H1 (cell line): ENCODE measurements around the gene TRIM14. TPM values are rescaled to one million over a fixed set of nuclear protein-coding genes. Genes with fewer than 3 reads are reported as not detected.

Experiments used
- KDM5A ChIP-seq: fragments of 200-600 bp; IDR thresholded peaks from 2 replicates; pipeline ENCODE4 v1.7.1; 2012; ENCODE audit warnings: mild to moderate bottlenecking, low read length, inconsistent platforms, mixed read lengths
- RBBP5 ChIP-seq: IDR thresholded peaks from 2 replicates; pipeline ENCODE4 v1.7.1; 2012; ENCODE audit warnings: low read depth, mild to moderate bottlenecking, inconsistent platforms, low read length, moderate library complexity, borderline replicate concordance
- TAF7 ChIP-seq: optimal IDR thresholded peaks from 2 replicates; pipeline ENCODE3; 2011; ENCODE audit warnings: low read depth, mild to moderate bottlenecking, inconsistent platforms, low read length, moderate library complexity, borderline replicate concordance
- TCF12 ChIP-seq: IDR thresholded peaks from 2 replicates; pipeline ENCODE4 v1.6.1; 2011; ENCODE audit warnings: low read depth, mild to moderate bottlenecking, low read length
- polyA plus RNA-seq, 7 experiments: library from polyadenylated mRNA; depleted of rRNA in 3 of 7; stranded (reverse) in 5 of 7; unstranded in 2 of 7; fragments of >200 nt in 5 of 7; fragments of 200-250 nt in 2 of 7; gene quantifications; 1 replicate in 5 of 7; 2 replicates in 1 of 7; 4 replicates in 1 of 7; pipeline versions ENCODE4 v1.2.1 to v1.2.3, GENCODE V29; 2011 to 2013; ENCODE audit warnings: missing spikeins in 2 of 7, mixed read lengths in 2 of 7
- total RNA-seq: library from RNA; stranded (reverse); fragmentation: NEBNext Ultra II Directional; extraction: Animal tissue kit (Norgen Biotek cat#: 25700); gene quantifications from 2 replicates; pipeline ENCODE4 v1.2.1, GENCODE V29; 2021
- TF ChIP-seq, protein P1 (sequence below): fragments of 300-600 bp; sonication (generic); IDR thresholded peaks from 2 replicates; pipeline ENCODE4 v1.7.1; 2012; ENCODE audit warnings: low read length, moderate library complexity, mild to moderate bottlenecking, inconsistent platforms; ENCODE audit not compliant: insufficient replicate concordance

TRIM14 gene
- total and polyA plus RNA-seq, 2 of the 8 experiments (the other 6 are each of a cell fraction or from before 2014, with no cell fraction given) = 9.2 to 19.4 TPM

DNA sequence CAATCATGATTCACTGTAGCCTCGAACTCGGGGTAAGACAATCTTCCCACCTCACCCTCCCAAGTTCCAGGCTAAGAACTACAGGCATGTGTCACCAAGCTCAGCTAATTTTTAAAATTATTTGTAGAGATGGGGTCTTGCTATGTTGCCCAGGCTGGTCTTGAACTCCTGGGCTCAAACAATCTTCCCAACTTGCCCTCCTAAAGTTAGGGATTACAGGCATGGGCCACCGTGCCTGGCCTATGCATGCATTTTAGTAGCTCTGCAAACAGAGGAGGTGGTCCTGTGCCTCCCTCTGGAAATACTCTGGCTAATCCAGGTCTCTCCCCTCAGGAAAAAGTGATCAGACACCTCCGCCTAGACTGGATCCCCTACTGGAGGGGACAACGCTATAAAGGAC lies 21.5 kb upstream of the TRIM14 start (continued):
- TF ChIP-seq, protein P1, sequence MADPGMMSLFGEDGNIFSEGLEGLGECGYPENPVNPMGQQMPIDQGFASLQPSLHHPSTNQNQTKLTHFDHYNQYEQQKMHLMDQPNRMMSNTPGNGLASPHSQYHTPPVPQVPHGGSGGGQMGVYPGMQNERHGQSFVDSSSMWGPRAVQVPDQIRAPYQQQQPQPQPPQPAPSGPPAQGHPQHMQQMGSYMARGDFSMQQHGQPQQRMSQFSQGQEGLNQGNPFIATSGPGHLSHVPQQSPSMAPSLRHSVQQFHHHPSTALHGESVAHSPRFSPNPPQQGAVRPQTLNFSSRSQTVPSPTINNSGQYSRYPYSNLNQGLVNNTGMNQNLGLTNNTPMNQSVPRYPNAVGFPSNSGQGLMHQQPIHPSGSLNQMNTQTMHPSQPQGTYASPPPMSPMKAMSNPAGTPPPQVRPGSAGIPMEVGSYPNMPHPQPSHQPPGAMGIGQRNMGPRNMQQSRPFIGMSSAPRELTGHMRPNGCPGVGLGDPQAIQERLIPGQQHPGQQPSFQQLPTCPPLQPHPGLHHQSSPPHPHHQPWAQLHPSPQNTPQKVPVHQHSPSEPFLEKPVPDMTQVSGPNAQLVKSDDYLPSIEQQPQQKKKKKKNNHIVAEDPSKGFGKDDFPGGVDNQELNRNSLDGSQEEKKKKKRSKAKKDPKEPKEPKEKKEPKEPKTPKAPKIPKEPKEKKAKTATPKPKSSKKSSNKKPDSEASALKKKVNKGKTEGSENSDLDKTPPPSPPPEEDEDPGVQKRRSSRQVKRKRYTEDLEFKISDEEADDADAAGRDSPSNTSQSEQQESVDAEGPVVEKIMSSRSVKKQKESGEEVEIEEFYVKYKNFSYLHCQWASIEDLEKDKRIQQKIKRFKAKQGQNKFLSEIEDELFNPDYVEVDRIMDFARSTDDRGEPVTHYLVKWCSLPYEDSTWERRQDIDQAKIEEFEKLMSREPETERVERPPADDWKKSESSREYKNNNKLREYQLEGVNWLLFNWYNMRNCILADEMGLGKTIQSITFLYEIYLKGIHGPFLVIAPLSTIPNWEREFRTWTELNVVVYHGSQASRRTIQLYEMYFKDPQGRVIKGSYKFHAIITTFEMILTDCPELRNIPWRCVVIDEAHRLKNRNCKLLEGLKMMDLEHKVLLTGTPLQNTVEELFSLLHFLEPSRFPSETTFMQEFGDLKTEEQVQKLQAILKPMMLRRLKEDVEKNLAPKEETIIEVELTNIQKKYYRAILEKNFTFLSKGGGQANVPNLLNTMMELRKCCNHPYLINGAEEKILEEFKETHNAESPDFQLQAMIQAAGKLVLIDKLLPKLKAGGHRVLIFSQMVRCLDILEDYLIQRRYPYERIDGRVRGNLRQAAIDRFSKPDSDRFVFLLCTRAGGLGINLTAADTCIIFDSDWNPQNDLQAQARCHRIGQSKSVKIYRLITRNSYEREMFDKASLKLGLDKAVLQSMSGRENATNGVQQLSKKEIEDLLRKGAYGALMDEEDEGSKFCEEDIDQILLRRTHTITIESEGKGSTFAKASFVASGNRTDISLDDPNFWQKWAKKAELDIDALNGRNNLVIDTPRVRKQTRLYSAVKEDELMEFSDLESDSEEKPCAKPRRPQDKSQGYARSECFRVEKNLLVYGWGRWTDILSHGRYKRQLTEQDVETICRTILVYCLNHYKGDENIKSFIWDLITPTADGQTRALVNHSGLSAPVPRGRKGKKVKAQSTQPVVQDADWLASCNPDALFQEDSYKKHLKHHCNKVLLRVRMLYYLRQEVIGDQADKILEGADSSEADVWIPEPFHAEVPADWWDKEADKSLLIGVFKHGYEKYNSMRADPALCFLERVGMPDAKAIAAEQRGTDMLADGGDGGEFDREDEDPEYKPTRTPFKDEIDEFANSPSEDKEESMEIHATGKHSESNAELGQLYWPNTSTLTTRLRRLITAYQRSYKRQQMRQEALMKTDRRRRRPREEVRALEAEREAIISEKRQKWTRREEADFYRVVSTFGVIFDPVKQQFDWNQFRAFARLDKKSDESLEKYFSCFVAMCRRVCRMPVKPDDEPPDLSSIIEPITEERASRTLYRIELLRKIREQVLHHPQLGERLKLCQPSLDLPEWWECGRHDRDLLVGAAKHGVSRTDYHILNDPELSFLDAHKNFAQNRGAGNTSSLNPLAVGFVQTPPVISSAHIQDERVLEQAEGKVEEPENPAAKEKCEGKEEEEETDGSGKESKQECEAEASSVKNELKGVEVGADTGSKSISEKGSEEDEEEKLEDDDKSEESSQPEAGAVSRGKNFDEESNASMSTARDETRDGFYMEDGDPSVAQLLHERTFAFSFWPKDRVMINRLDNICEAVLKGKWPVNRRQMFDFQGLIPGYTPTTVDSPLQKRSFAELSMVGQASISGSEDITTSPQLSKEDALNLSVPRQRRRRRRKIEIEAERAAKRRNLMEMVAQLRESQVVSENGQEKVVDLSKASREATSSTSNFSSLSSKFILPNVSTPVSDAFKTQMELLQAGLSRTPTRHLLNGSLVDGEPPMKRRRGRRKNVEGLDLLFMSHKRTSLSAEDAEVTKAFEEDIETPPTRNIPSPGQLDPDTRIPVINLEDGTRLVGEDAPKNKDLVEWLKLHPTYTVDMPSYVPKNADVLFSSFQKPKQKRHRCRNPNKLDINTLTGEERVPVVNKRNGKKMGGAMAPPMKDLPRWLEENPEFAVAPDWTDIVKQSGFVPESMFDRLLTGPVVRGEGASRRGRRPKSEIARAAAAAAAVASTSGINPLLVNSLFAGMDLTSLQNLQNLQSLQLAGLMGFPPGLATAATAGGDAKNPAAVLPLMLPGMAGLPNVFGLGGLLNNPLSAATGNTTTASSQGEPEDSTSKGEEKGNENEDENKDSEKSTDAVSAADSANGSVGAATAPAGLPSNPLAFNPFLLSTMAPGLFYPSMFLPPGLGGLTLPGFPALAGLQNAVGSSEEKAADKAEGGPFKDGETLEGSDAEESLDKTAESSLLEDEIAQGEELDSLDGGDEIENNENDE = no peak
- TF ChIP-seq KDM5A (no peak), TAF7 (no peak), TCF12 (no peak), RBBP5 (no peak)
